Neural cell (in vitro differentiated cells): ENCODE data around the gene STAB1. TPM values are rescaled to one million over a fixed set of nuclear protein-coding genes. Genes with fewer than 3 reads are reported as not detected.

Experiments used
- H2AFZ ChIP-seq: fragments of 200-600, 300-800 bp; sonication (generic), shearing (Covaris generic); 2 replicates; pipeline ENCODE4 v1.6.0; 2014; ENCODE audit warnings: low read depth, mild to moderate bottlenecking, antibody characterized with exemption, low read length, moderate library complexity
- H3F3A ChIP-seq: fragments of 200-600 bp; shearing (Covaris generic); 2 replicates; pipeline ENCODE4 v1.6.1; 2016; ENCODE audit warnings: mild to moderate bottlenecking, moderate library complexity, mixed read lengths, antibody characterized with exemption, low read length; ENCODE audit not compliant: insufficient read depth, poor library complexity, severe bottlenecking
- H3K27ac ChIP-seq: fragments of 200-600, 300-800 bp; sonication (generic), shearing (Covaris generic); 2 replicates; pipeline ENCODE4 v1.5.1; 2014; ENCODE audit warnings: mild to moderate bottlenecking, low read length, moderate library complexity
- H3K27me3 ChIP-seq: fragments of 300-800, 200-600 bp; sonication (generic), shearing (Covaris generic); 2 replicates; pipeline ENCODE4 v1.6.0; 2014; ENCODE audit warnings: mild to moderate bottlenecking, low read depth, low read length, moderate library complexity; ENCODE audit not compliant: insufficient read depth
- H3K36me3 ChIP-seq: fragments of 300-800, 200-600 bp; sonication (generic), shearing (Covaris generic); 2 replicates; pipeline ENCODE4 v1.5.1; 2014; ENCODE audit warnings: mild to moderate bottlenecking, antibody characterized with exemption, low read length, moderate library complexity; ENCODE audit not compliant: insufficient read depth
- H3K4me2 ChIP-seq: fragments of 300-800, 200-600 bp; sonication (generic), shearing (Covaris generic); 2 replicates; pipeline ENCODE4 v1.6.0; 2014; ENCODE audit warnings: mild to moderate bottlenecking, low read length
- H3K4me3 ChIP-seq: fragments of 300-800, 200-600 bp; sonication (generic), shearing (Covaris generic); 2 replicates; pipeline ENCODE4 v1.5.1; 2014; ENCODE audit warnings: mild to moderate bottlenecking, low read length, moderate library complexity
- H3K79me2 ChIP-seq: fragments of 200-600 bp; shearing (Covaris generic); replicated peaks from 2 replicates; pipeline ENCODE4 v1.6.0; 2014; ENCODE audit warnings: mild to moderate bottlenecking, low read length, moderate library complexity; ENCODE audit not compliant: insufficient read depth
- H3K9ac ChIP-seq: fragments of 300-800, 200-600 bp; sonication (generic), shearing (Covaris generic); 2 replicates; pipeline ENCODE4 v1.6.1; 2016; ENCODE audit warnings: mild to moderate bottlenecking, low read length, mixed read lengths
- H3K9me2 ChIP-seq: fragments of 200-600 bp; shearing (Covaris generic); 2 replicates; pipeline ENCODE4 v1.6.1; 2016; ENCODE audit warnings: mild to moderate bottlenecking, low read length, mixed read lengths; ENCODE audit not compliant: insufficient read depth
- H3K9me3 ChIP-seq: fragments of 200-600, 300-800 bp; sonication (generic), shearing (Covaris generic); 2 replicates; pipeline ENCODE4 v1.6.1; 2016; ENCODE audit warnings: mild to moderate bottlenecking, mixed run types, low read length, moderate library complexity, mixed read lengths
- H4K20me1 ChIP-seq: fragments of 200-600 bp; shearing (Covaris generic); 2 replicates; pipeline ENCODE4 v1.6.1; 2016; ENCODE audit warnings: mild to moderate bottlenecking, mixed run types; ENCODE audit not compliant: insufficient read depth
- CTCF ChIP-seq: fragments of 450-650 bp; IDR thresholded peaks from 2 replicates; pipeline ENCODE4 v1.5.1; 2014; ENCODE audit warnings: antibody characterized with exemption, mild to moderate bottlenecking, moderate library complexity; ENCODE audit not compliant: poor library complexity, severe bottlenecking
- EP300 ChIP-seq: fragments of 450-650 bp; conservative IDR thresholded peaks from 2 replicates; pipeline ENCODE4 v1.6.1; 2014; ENCODE audit warnings: antibody characterized with exemption, mild to moderate bottlenecking, moderate library complexity; ENCODE audit not compliant: poor library complexity, severe bottlenecking
- EZH2 ChIP-seq: fragments of 200-600, 300-800 bp; shearing (Covaris generic), sonication (generic); IDR thresholded peaks from 2 replicates; pipeline ENCODE4 v1.6.1; 2014; ENCODE audit warnings: antibody characterized with exemption, low read length, borderline replicate concordance, mild to moderate bottlenecking; ENCODE audit not compliant: insufficient read depth, poor library complexity, severe bottlenecking
- MXI1 ChIP-seq: fragments of 450-650 bp; conservative IDR thresholded peaks from 2 replicates; pipeline ENCODE4 v1.6.1; 2014; ENCODE audit warnings: antibody characterized with exemption, mild to moderate bottlenecking; ENCODE audit not compliant: poor library complexity, severe bottlenecking
- POLR2AphosphoS5 ChIP-seq: IDR thresholded peaks from 2 replicates; pipeline ENCODE4 v1.6.1; 2012
- RAD21 ChIP-seq: fragments of 450-650 bp; conservative IDR thresholded peaks from 2 replicates; pipeline ENCODE4 v1.6.1; 2014; ENCODE audit warnings: antibody characterized with exemption, mild to moderate bottlenecking, moderate library complexity
- REST ChIP-seq: IDR thresholded peaks from 2 replicates; pipeline ENCODE4 v1.6.1; 2012; ENCODE audit warnings: borderline replicate concordance
- SMC3 ChIP-seq: fragments of 450-650 bp; conservative IDR thresholded peaks from 2 replicates; pipeline ENCODE4 v1.6.1; 2014; ENCODE audit warnings: antibody characterized with exemption, mild to moderate bottlenecking, moderate library complexity; ENCODE audit not compliant: poor library complexity
- TAF1 ChIP-seq: IDR thresholded peaks from 2 replicates; pipeline ENCODE4 v1.6.1; 2012; ENCODE audit warnings: low read depth
- polyA plus RNA-seq: library from polyadenylated mRNA; depleted of rRNA; stranded (reverse); fragments of >200 nt; gene quantifications from 2 replicates; pipeline ENCODE4 v1.2.3, GENCODE V29; 2014

Gene STAB1
- polyA plus RNA-seq, 1 donor from 2014 or later = 0.28 TPM

GRCh38 chr3:52532838-52533622 is 37.9 kb downstream of the STAB1 start:
- Histone ChIP-seq H3K79me2 (peaks cover 12% of the 10 kb centered on the region), H3K36me3 (no peaks in the 10 kb centered on the region), H2AFZ (peak overlapping the region; percentile 8), H3F3A (no peaks in the 10 kb centered on the region), H3K27me3 (peaks cover 7% of the 10 kb centered on the region), H4K20me1 (no peaks in the 10 kb centered on the region), H3K9me3 (no peaks in the 10 kb centered on the region), H3K9ac (peak overlapping the region; percentile 66), H3K4me2 (peak overlapping the region; percentile 19), H3K4me3 (peak overlapping the region; percentile 76), H3K9me2 (no peaks in the 10 kb centered on the region), H3K27ac (no peak overlapping the region)
- no peak for TF ChIP-seq EP300
- no peak for TF ChIP-seq MXI1
- TF ChIP-seq TAF1 = no peak
- TF ChIP-seq RAD21 = no peak
- TF ChIP-seq CTCF = no peak
- no peak for TF ChIP-seq EZH2
- no peak for TF ChIP-seq SMC3
- no peak for TF ChIP-seq POLR2AphosphoS5

- Histone ChIP-seq H3K4me2 (peak within 1 kb of the TSS; percentile 19), H3F3A (no peaks in the 10 kb centered on the region), H4K20me1 (no peaks in the 10 kb centered on the region), H2AFZ (peak within 1 kb of the TSS; percentile 8), H3K27ac (no peak within 1 kb of the TSS), H3K79me2 (peaks cover 17% of the 10 kb centered on the region), H3K9me3 (no peaks in the 10 kb centered on the region), H3K36me3 (no peaks in the 10 kb centered on the region), H3K27me3 (peaks cover 7% of the 10 kb centered on the region), H3K4me3 (peak within 1 kb of the TSS; percentile 76), H3K9ac (peak within 1 kb of the TSS; percentile 66), H3K9me2 (no peaks in the 10 kb centered on the region)
- TF ChIP-seq CTCF (no peak), EP300 (no peak), RAD21 (no peak), REST (no peak), EZH2 (no peak), SMC3 (no peak), TAF1 (no peak)
These were observed 38.6 kb downstream of the STAB1 start, which contains the start of gene NT5DC2 for GRCh38 chr3:52533623-52534280. Gene NT5DC2, minus strand, starts transcription at chr3:52533857. Its CDS starts 120 bp downstream, at chr3:52533737.
